ENCODE measurements around the gene CELF2.
"Not testable (repeated sequence)": the region's sequence is repeated elsewhere in the genome, so short reads cannot be mapped to it uniquely, and the experiment has no call there.

The CELF2 gene

DNA sequence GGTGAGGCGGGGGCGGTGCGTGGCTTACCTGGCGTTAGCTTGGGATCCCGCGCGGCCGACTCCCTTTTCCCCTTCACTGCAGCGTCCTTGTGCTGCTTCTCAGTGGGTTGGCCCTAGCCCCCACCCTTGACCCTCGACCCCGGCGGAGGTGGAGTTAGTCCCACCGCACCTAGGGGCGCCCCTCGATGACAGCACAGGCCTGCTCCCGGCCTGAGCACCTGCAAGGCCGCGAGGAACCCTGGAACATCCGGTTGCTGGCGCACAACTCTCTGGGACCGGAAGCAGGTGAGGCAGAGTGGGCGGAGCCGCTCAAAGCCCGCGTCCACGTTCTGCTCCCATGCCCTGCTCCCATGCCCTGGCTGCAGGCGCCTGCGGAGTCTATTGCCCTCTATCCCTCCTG lies 326.9 kb downstream of the CELF2 start:
- Histone ChIP-seq H3K9me3 (ENCODE audit: insufficient read depth, low read length) (no peaks in the 10 kb centered on the region), H3K9ac (ENCODE audit: low read length) (no peak overlapping the region), H3K27ac (ENCODE audit: low read depth, low read length) (no peak overlapping the region), H2AFZ (ENCODE audit: low read depth, low read length, severe bottlenecking) (no peak overlapping the region), H3F3A (ENCODE audit: insufficient read depth) (no peaks in the 10 kb centered on the region), H3K27me3 (ENCODE audit: low read length) (no peaks in the 10 kb centered on the region), H3K36me3 (ENCODE audit: low read length) (no peaks in the 10 kb centered on the region), H3K9me2 (replicated peaks; ENCODE audit: insufficient read depth, low read length) (no peaks in the 10 kb centered on the region), H4K20me1 (ENCODE audit: low read depth, low read length) (no peaks in the 10 kb centered on the region), H3K4me2 (ENCODE audit: low read depth, low read length, poor library complexity, severe bottlenecking) (no peak overlapping the region), H3K79me2 (ENCODE audit: insufficient read depth, low read length) (no peaks in the 10 kb centered on the region), H3K4me3 (ENCODE audit: insufficient read depth, low read length, poor library complexity, severe bottlenecking) (no peak overlapping the region)
- TF ChIP-seq, protein P1, sequence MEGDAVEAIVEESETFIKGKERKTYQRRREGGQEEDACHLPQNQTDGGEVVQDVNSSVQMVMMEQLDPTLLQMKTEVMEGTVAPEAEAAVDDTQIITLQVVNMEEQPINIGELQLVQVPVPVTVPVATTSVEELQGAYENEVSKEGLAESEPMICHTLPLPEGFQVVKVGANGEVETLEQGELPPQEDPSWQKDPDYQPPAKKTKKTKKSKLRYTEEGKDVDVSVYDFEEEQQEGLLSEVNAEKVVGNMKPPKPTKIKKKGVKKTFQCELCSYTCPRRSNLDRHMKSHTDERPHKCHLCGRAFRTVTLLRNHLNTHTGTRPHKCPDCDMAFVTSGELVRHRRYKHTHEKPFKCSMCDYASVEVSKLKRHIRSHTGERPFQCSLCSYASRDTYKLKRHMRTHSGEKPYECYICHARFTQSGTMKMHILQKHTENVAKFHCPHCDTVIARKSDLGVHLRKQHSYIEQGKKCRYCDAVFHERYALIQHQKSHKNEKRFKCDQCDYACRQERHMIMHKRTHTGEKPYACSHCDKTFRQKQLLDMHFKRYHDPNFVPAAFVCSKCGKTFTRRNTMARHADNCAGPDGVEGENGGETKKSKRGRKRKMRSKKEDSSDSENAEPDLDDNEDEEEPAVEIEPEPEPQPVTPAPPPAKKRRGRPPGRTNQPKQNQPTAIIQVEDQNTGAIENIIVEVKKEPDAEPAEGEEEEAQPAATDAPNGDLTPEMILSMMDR (IDR thresholded peaks at IDR 0.05; ENCODE audit: insufficient read depth, low read length, poor library complexity, severe bottlenecking), result no peak
- no peak for TF ChIP-seq EZH2phosphoT487 (conservative IDR thresholded peaks at IDR 0.05; ENCODE audit: low read length)

DNA sequence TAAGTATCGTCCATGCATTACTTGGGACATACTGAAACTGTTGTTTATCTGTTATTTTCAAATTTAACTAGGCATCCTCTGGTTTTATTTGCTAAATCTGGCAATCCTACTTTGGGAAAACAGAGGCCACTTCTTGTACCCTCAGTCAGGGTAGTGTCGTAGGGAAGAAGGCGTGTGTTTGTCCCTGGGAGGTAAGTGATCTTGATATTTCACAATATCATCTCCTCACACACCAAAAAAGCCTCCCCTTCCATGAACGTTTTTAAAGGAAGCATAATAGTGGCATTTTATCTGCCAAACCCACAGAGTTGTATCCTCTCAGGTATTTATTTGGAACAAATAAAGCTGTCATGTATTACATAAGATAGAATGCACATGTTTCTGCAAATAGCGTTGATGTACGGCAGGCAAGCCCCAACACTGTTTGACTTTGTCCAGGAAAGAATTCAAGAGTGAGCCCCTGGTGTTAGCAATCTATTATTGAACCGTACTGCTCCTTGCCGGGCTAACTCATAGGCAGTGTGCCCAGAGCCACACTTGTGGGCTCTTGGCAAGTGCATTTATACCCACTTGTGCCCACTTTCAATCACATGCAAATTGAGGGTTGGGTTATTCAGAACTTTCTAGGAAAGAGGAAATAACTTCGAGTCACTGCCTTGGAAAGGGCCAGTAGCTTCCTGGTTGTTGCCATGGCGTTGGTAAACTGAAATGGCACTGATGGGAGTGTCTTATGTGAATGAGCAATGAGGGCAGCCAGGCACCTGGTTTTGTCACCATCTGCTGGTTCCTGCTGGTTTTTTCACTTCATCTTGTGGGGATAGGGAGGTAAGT lies 327.8 kb downstream of the CELF2 start:
- Histone ChIP-seq H2AFZ (ENCODE audit: low read depth, low read length, severe bottlenecking) (no peak overlapping the region), H3K9me3 (ENCODE audit: insufficient read depth, low read length) (no peaks in the 10 kb centered on the region), H3K9ac (ENCODE audit: low read length) (no peak overlapping the region), H3K4me2 (ENCODE audit: low read depth, low read length, poor library complexity, severe bottlenecking) (no peak overlapping the region), H3F3A (ENCODE audit: insufficient read depth) (no peaks in the 10 kb centered on the region), H3K4me3 (ENCODE audit: insufficient read depth, low read length, poor library complexity, severe bottlenecking) (no peak overlapping the region), H3K9me2 (replicated peaks; ENCODE audit: insufficient read depth, low read length) (no peaks in the 10 kb centered on the region), H3K36me3 (ENCODE audit: low read length) (no peaks in the 10 kb centered on the region), H4K20me1 (ENCODE audit: low read depth, low read length) (no peaks in the 10 kb centered on the region), H3K79me2 (ENCODE audit: insufficient read depth, low read length) (no peaks in the 10 kb centered on the region), H3K27me3 (ENCODE audit: low read length) (no peaks in the 10 kb centered on the region), H3K27ac (ENCODE audit: low read depth, low read length) (no peak overlapping the region)
- TF ChIP-seq, protein P1 (IDR thresholded peaks at IDR 0.05; ENCODE audit: insufficient read depth, low read length, poor library complexity, severe bottlenecking), result no peak
- no peak for TF ChIP-seq EZH2phosphoT487 (conservative IDR thresholded peaks at IDR 0.05; ENCODE audit: low read length)

DNA sequence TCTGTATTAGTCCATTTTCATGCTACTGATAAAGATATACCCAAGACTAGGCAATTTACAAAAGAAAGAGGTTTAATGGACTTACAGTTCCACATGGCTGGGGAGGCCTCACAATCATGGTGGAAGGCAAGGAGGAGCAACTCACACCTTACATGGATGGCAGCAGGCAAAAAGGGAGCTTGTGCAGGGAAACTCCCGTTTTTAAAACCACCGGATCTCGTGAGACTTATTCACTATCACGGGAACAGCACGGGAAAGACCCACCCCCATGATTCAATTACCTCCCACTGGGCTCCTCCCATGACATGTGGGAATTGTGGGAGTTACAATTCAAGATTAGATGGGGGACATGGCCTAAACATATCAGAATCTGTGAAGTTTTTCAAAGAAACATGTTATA lies 329.9 kb downstream of the CELF2 start:
- not testable (repeated sequence) for H3K4me2 ChIP-seq (ENCODE audit: low read depth, low read length, poor library complexity, severe bottlenecking); H3K27me3 ChIP-seq (ENCODE audit: low read length); H3K27ac ChIP-seq (ENCODE audit: low read depth, low read length); H3K9ac ChIP-seq (ENCODE audit: low read length); H4K20me1 ChIP-seq (ENCODE audit: low read depth, low read length); H3K9me3 ChIP-seq (ENCODE audit: insufficient read depth, low read length); H3K79me2 ChIP-seq (ENCODE audit: insufficient read depth, low read length); H3K9me2 ChIP-seq (replicated peaks; ENCODE audit: insufficient read depth, low read length); H3K4me3 ChIP-seq (ENCODE audit: insufficient read depth, low read length, poor library complexity, severe bottlenecking); H2AFZ ChIP-seq (ENCODE audit: low read depth, low read length, severe bottlenecking); H3F3A ChIP-seq (ENCODE audit: insufficient read depth); H3K36me3 ChIP-seq (ENCODE audit: low read length)

DNA sequence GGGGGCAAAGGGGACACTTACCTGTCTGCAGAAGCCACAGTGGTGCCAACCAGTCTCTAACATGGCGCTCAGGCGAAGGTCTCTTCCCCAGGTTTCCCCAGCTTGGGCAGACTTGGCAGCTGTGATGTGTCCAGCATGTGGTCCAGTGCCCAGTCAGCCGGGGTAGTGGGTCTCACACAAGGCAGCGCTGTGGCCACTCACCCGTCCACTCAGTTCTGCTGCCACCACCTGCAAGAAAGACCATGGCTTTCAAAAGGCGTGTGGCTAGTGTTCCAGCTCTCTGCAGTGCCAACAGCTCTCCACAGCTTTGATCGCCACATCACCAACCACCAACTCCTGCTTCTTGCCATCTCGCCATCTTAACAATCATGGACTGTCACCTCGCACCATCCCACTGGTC lies 334.1 kb downstream of the CELF2 start:
- H3K36me3 ChIP-seq (ENCODE audit: low read length), result no peaks in the 10 kb centered on the region
- H3K9ac ChIP-seq (ENCODE audit: low read length), result no peak overlapping the region
- no peaks in the 10 kb centered on the region for H3K27me3 ChIP-seq (ENCODE audit: low read length)
- no peaks in the 10 kb centered on the region for H3K79me2 ChIP-seq (ENCODE audit: insufficient read depth, low read length)
- H4K20me1 ChIP-seq (ENCODE audit: low read depth, low read length), result no peaks in the 10 kb centered on the region
- H3K4me3 ChIP-seq (ENCODE audit: insufficient read depth, low read length, poor library complexity, severe bottlenecking), result no peak overlapping the region
- no peak overlapping the region for H2AFZ ChIP-seq (ENCODE audit: low read depth, low read length, severe bottlenecking)
- H3K27ac ChIP-seq (ENCODE audit: low read depth, low read length), result no peak overlapping the region
- H3F3A ChIP-seq (ENCODE audit: insufficient read depth), result no peaks in the 10 kb centered on the region
- no peaks in the 10 kb centered on the region for H3K9me2 ChIP-seq (replicated peaks; ENCODE audit: insufficient read depth, low read length)
- H3K4me2 ChIP-seq (ENCODE audit: low read depth, low read length, poor library complexity, severe bottlenecking), result no peak overlapping the region
- TF ChIP-seq, protein P1 (IDR thresholded peaks at IDR 0.05; ENCODE audit: insufficient read depth, low read length, poor library complexity, severe bottlenecking), result no peak
- no peak for TF ChIP-seq EZH2phosphoT487 (conservative IDR thresholded peaks at IDR 0.05; ENCODE audit: low read length)
- no peaks in the 10 kb centered on the region for H3K9me3 ChIP-seq (ENCODE audit: insufficient read depth, low read length)

Measured in SU-DHL-6 (cell line).